Esophagus squamous epithelium (tissue), 4 donors: ENCODE results near the gene CIITA.

Experiments
- POLR2A ChIP-seq, 4 donors: fragments of 450-650 bp; IDR thresholded peaks; one replicate each; pipeline ENCODE4 v1.6.1; 2017; ENCODE audit warnings: antibody characterized with exemption in 4 of 4, mild to moderate bottlenecking in 4 of 4, moderate library complexity in 3 of 4
- TF ChIP-seq, protein P1 (sequence below), 6 experiments: fragments of 450-650 bp in 4 of 6; fragments of 200-600 bp in 2 of 6; sonication (generic) in 2 of 6; IDR thresholded peaks; one replicate each; pipeline ENCODE4 v1.5.1; 2016 to 2019; ENCODE audit warnings: antibody characterized with exemption in 6 of 6, mild to moderate bottlenecking in 4 of 6, moderate library complexity in 4 of 6

DNA sequence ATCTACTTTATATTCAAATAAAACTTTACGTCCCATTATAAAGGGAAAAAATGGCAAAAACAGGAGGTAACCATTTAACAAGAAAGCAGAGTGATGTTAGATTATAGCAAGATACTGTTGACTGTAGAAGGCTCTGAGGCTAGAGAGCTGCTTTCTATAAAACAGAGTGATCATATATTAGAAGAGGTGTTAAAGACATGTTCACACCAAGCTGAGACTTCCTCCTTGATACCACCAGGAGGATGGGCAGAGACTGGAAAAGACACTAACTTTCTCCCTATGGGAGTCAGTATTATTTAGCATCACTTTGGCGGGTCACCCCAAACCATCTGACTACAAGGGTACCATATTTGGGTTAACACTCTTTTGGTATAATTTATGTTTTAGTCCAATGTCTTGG is 687 bp upstream of the CIITA start:
- TF ChIP-seq, protein P1, sequence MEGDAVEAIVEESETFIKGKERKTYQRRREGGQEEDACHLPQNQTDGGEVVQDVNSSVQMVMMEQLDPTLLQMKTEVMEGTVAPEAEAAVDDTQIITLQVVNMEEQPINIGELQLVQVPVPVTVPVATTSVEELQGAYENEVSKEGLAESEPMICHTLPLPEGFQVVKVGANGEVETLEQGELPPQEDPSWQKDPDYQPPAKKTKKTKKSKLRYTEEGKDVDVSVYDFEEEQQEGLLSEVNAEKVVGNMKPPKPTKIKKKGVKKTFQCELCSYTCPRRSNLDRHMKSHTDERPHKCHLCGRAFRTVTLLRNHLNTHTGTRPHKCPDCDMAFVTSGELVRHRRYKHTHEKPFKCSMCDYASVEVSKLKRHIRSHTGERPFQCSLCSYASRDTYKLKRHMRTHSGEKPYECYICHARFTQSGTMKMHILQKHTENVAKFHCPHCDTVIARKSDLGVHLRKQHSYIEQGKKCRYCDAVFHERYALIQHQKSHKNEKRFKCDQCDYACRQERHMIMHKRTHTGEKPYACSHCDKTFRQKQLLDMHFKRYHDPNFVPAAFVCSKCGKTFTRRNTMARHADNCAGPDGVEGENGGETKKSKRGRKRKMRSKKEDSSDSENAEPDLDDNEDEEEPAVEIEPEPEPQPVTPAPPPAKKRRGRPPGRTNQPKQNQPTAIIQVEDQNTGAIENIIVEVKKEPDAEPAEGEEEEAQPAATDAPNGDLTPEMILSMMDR (IDR thresholded peaks at IDR 0.05) = no peak
- no peak for TF ChIP-seq POLR2A (IDR thresholded peaks at IDR 0.05)
